GM12865 (cell line): Measurements from ENCODE around the gene CCR4.
"Not testable (repeated sequence)": the region's sequence is repeated elsewhere in the genome, so short reads cannot be mapped to it uniquely, and the experiment has no call there.

Source experiments
- DNase-seq: peaks from one replicate; pipeline ENCODE4 v3.0.0; 2010; ENCODE audit warnings: low read depth
- H3K4me3 ChIP-seq: 2 replicates; pipeline ENCODE4 v1.5.1; 2011; ENCODE audit warnings: mild to moderate bottlenecking, low read depth, low read length, control low read depth
- CTCF ChIP-seq: IDR thresholded peaks from 2 replicates; pipeline ENCODE4 v1.5.1; 2011; ENCODE audit warnings: low read length, control low read depth, low read depth, inconsistent platforms; ENCODE audit not compliant: insufficient read depth; ENCODE audit errors: missing control alignments

CCR4 gene

GRCh38 chr3:32973982-32974381 lies 22.5 kb downstream of the CCR4 start:
- TF ChIP-seq CTCF, result no peak
- DNase-seq, result peak; percentile 81
- H3K4me3 ChIP-seq, result no peak overlapping the region

- no peak for DNase-seq
Observed at GRCh38 chr3:32975891-32976595, 24.6 kb downstream of the CCR4 start.

GRCh38 chr3:32977861-32978260 lies 26.4 kb downstream of the CCR4 start:
- no peak for DNase-seq
- no peak overlapping the region for H3K4me3 ChIP-seq
- no peak for TF ChIP-seq CTCF

More at GRCh38 chr3:32975891-32976595, 24.6 kb downstream of the CCR4 start:
- no peak overlapping the region for H3K4me3 ChIP-seq
- no peak for TF ChIP-seq CTCF

- no peak for DNase-seq
Observed at GRCh38 chr3:32978331-32978730, 26.9 kb downstream of the CCR4 start.

GRCh38 chr3:32983124-32983523 lies 31.7 kb downstream of the CCR4 start:
- TF ChIP-seq CTCF, result no peak
- no peak for DNase-seq
- no peak overlapping the region for H3K4me3 ChIP-seq

More at GRCh38 chr3:32978331-32978730, 26.9 kb downstream of the CCR4 start:
- no peak overlapping the region for H3K4me3 ChIP-seq
- no peak for TF ChIP-seq CTCF

- not testable (repeated sequence) for DNase-seq, H3K4me3 ChIP-seq
Observed at GRCh38 chr3:32984918-32985317, 33.5 kb downstream of the CCR4 start.

GRCh38 chr3:32989171-32989570 lies 37.7 kb downstream of the CCR4 start:
- peak; percentile 43 for DNase-seq
- TF ChIP-seq CTCF, result no peak
- H3K4me3 ChIP-seq, result no peak overlapping the region
